Adrenal gland (tissue), 12 donors: Measurements from ENCODE around the gene DEFB132. TPM values are rescaled to one million over a fixed set of nuclear protein-coding genes. Genes with fewer than 3 reads are reported as not detected.

Experiments
- DNase-seq, 7 donors: peaks; one replicate each; pipeline ENCODE4 v3.0.0-alpha.2; 2019 to 2020
- H3K27ac ChIP-seq, 5 donors: fragments of 200-600 bp; sonication (generic) in 4 of 5; 1 replicate in 3 of 5; 2 replicates in 2 of 5; pipeline versions ENCODE4 v1.5.1 to v1.8.0; 2016 to 2020; ENCODE audit warnings: mild to moderate bottlenecking in 1 of 5
- H3K27me3 ChIP-seq: fragments of 200-600 bp; 2 replicates; pipeline ENCODE4 v1.8.0; 2021
- H3K36me3 ChIP-seq, 2 donors: fragments of 200-600 bp; replicated peaks in 1 of 2; 1 replicate in 1 of 2; 2 replicates in 1 of 2; pipeline versions ENCODE4 v1.5.1 to v1.8.0; 2018 to 2022
- H3K4me1 ChIP-seq, 2 donors: fragments of 200-600 bp; replicated peaks in 1 of 2; 1 replicate in 1 of 2; 2 replicates in 1 of 2; pipeline versions ENCODE4 v1.5.1 to v1.8.0; 2018 to 2021
- H3K4me3 ChIP-seq, 4 donors: fragments of 200-600 bp; sonication (generic) in 3 of 4; one replicate each; pipeline ENCODE4 v1.5.1; 2016 to 2018
- H3K9me3 ChIP-seq, 3 donors: fragments of 200-600 bp; sonication (generic) in 1 of 3; replicated peaks in 1 of 3; 1 replicate in 2 of 3; 2 replicates in 1 of 3; pipeline versions ENCODE4 v1.5.1 to v1.8.0; 2016 to 2021
- CTCF ChIP-seq, 6 experiments: fragments of 450-650 bp in 4 of 6; fragments of 200-600 bp in 2 of 6; sonication (generic) in 1 of 6; IDR thresholded peaks; 1 replicate in 5 of 6; 2 replicates in 1 of 6; pipeline versions ENCODE4 v1.5.1 to v1.8.0; 2016 to 2021; ENCODE audit warnings: antibody characterized with exemption in 6 of 6, mild to moderate bottlenecking in 2 of 6, moderate library complexity in 1 of 6
- POLR2A ChIP-seq, 2 donors: fragments of 450-650 bp; IDR thresholded peaks; one replicate each; pipeline ENCODE4 v1.6.1; 2017; ENCODE audit warnings: antibody characterized with exemption in 2 of 2, mild to moderate bottlenecking in 2 of 2, moderate library complexity in 1 of 2
- WGBS, 4 donors: extraction: QIAGEN DNeasy Blood & Tissue Kit in 2 of 4; methylation state at CpG; one replicate each; pipeline versions ENCODE4 v1.1.5 to v1.1.7; 2013 to 2017; 5-methylcytosine and 5-hydroxymethylcytosine counted together
- intact Hi-C, 2 donors: fragments of 100-400 bp; cut with DNase I; formaldehyde crosslinking; loops; one replicate each; pipeline versions ENCODE4 v1.14.1 to v1.15.0; 2022 to 2023
- polyA plus RNA-seq, 3 donors: library from polyadenylated mRNA; stranded (reverse); fragments of 200-250 nt in 2 of 3; fragments of 350-450 nt in 1 of 3; fragmentation: Illumina TruSeq in 1 of 3; extraction: RNeasy Lipid Tissue Mini Kit (QIAGEN cat#74804) in 1 of 3; gene quantifications; one replicate each; pipeline ENCODE4 v1.2.3, GENCODE V29; 2013 to 2014
- total RNA-seq, 9 donors: library from RNA; depleted of rRNA in 4 of 9; stranded (reverse); fragments of >200 nt in 4 of 9; fragments of 120-200 nt in 1 of 9; fragmentation: NEBNext Ultra II Directional in 1 of 9; extraction: Animal tissue kit (Norgen Biotek cat#: 25700) in 1 of 9; gene quantifications; one replicate each; pipeline versions ENCODE4 v1.1.0 to v1.2.4, GENCODE V29; 2013 to 2023
- donor health status: healthy with polysubstance abuse.
- donor health status: Bipolar disorder and iron deficiency.
- donor health status: DM: yes; HTN: yes; CAD: no.
- donor health status: DM: no; HTN: no; CAD: no.
- donor health status: DM: no; HTN: no; CAD: no.
- donor health status: DM: yes; HTN: yes; CAD: no.

Gene DEFB132
- total and polyA plus RNA-seq, 12 donors, result 0.03 TPM; not detected in 11

GRCh38 chr20:237489-237888, 20.0 kb upstream of the DEFB132 start:
- Histone ChIP-seq H3K4me1 (no peaks in the 10 kb centered on the region), H3K27ac (no peak overlapping the region), H3K27me3 (no peaks in the 10 kb centered on the region), H3K4me3 (no peak overlapping the region), H3K36me3 (no peaks in the 10 kb centered on the region), H3K9me3 (no peaks in the 10 kb centered on the region)
- intact Hi-C loops, result no loop called here
- WGBS, 4 donors, result 62 to 72% (median 63%) methylated on average over 4 of the region's 4 CpGs
- peak in 5 of 7 donors; percentile 10 to 53 (median 22) for DNase-seq
- no peak for TF ChIP-seq POLR2A (IDR thresholded peaks at IDR 0.05)
- no peak for TF ChIP-seq CTCF (IDR thresholded peaks at IDR 0.05)

DNA sequence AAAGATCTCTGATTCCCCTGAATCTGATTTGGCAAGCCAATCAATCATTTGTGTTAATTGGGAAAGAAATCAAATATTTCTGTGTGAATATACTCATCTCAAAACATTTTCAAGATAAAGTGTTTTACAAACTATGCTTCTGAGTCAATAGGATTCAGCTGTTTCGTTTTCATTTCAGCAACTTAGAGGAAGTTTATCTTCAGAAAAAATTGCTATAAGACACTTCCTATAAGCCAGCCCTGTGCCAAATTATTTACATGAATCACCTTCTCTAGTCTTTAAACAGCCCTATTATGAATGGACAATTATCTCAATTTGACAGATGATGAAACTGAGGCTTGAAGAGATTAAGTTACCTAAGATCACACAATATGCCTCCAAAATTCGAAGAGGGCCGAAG, 19.6 kb upstream of the DEFB132 start:
- DNase-seq, result no peak
- TF ChIP-seq CTCF (IDR thresholded peaks at IDR 0.05) (no peak), POLR2A (IDR thresholded peaks at IDR 0.05) (no peak)
- intact Hi-C loops, result no loop called here
- no peaks in the 10 kb centered on the region for H3K9me3 ChIP-seq
- WGBS, 4 donors, result 68 to 74% (median 70%) methylated on average over 3 of the region's 3 CpGs
- no peaks in the 10 kb centered on the region for H3K36me3 ChIP-seq
- H3K4me1 ChIP-seq, result no peaks in the 10 kb centered on the region
- no peak overlapping the region for H3K27ac ChIP-seq
- peaks cover 4% of the 10 kb centered on the region for H3K27me3 ChIP-seq
- no peak overlapping the region for H3K4me3 ChIP-seq

DNA sequence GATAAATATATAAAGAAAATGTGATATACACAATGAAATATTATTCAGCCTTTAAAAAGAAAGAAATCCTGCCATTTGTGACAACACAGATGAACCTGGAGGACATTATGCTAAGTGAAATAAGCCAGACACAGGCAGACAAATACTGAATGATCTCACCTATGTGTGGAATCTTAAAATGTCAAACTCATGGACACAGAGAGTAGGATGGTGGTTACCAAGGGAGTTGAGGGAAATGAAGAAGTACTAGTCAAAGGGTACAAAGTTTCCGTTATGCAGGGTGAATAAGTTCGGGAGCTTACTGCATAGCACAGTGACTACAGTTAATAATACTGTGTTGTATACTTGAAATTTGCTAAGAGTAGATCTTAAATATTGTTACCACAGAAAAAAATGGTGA, 14.6 kb upstream of the DEFB132 start:
- Histone ChIP-seq H3K27ac (no peak overlapping the region), H3K9me3 (no peaks in the 10 kb centered on the region), H3K27me3 (peaks cover 6% of the 10 kb centered on the region), H3K36me3 (no peaks in the 10 kb centered on the region), H3K4me1 (no peaks in the 10 kb centered on the region), H3K4me3 (no peak overlapping the region)
- 56 to 85% (median 73%) methylated on average over 2 of the region's 2 CpGs for WGBS, 4 donors
- DNase-seq, result no peak
- no peak for TF ChIP-seq POLR2A (IDR thresholded peaks at IDR 0.05)
- TF ChIP-seq CTCF (IDR thresholded peaks at IDR 0.05), result no peak
- intact Hi-C loops, result no loop called here

GRCh38 chr20:251354-251753, 6.2 kb upstream of the DEFB132 start:
- TF ChIP-seq POLR2A (IDR thresholded peaks at IDR 0.05), result no peak
- TF ChIP-seq CTCF (IDR thresholded peaks at IDR 0.05), result no peak

More at GRCh38 chr20:251354-251753, 6.2 kb upstream of the DEFB132 start:
- no peak for DNase-seq
- H3K27ac ChIP-seq, result no peak overlapping the region
- H3K36me3 ChIP-seq, result no peaks in the 10 kb centered on the region
- intact Hi-C loops, result no loop called here
- H3K4me3 ChIP-seq, result no peak overlapping the region
- no peaks in the 10 kb centered on the region for H3K4me1 ChIP-seq
- H3K9me3 ChIP-seq, result no peaks in the 10 kb centered on the region
- 38 to 53% (median 46%) methylated on average over 2 of the region's 2 CpGs for WGBS, 4 donors
- peaks cover 8% of the 10 kb centered on the region for H3K27me3 ChIP-seq
